NCI-H526 treated with DMSO at 0.1 percent for 48 hours (cell line): ENCODE results near the gene PCBP3.
"Not testable (repeated sequence)": the region's sequence is repeated elsewhere in the genome, so short reads cannot be mapped to it uniquely, and the experiment has no call there.

Experiments
- DNase-seq: peaks from one replicate; lab custom pipeline; 2025; lab: John Stamatoyannopoulos, UW

The PCBP3 gene

DNA sequence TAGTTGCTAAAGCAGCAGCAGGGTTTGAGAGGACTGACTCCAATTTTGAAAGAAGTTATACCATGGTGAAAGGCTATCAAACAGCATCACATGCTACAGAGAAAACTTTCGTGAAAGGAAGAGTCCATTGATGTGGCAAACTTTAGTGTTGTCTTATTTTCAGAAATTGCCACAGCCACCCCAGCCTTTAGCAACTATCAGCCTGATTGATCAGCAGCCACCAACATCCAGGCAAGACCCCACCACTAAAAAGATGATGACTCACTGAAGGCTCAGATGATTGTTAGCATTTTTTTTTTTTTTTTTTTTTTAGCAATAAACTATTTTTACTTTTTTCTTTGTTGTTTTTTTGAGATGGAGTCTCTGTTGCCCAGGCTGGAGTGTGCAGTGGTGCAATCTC is 35.3 kb downstream of the PCBP3 start:
- DNase-seq: not testable (repeated sequence)

GRCh38 chr21:45680215-45680614 is 36.7 kb downstream of the PCBP3 start:
- DNase-seq: no peak

DNA sequence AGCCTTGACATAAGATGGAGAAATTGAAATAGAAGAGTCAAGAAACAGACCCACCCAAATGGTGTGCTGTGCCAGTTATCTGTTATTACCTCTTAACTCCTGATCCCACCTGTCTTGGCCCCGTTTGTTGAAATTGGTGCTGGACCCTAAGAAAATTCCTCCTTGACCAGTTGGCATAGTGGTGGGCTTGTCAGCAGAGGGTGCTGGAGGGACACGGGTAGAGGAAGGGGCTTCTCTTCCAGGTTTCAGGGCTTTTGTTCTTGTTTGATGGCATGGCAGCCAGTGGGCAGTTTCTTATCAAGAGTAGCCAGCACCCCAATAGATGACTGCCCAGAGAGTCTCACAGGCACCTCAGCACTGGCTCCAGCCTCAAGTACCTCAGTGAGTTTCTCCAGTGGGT is 51.6 kb downstream of the PCBP3 start:
- DNase-seq: no peak

GRCh38 chr21:45698493-45699184 is 55.1 kb downstream of the PCBP3 start:
- no peak for DNase-seq

- no peak for DNase-seq
These were observed 55.9 kb downstream of the PCBP3 start for GRCh38 chr21:45699251-45699942.

GRCh38 chr21:45699966-45700365 is 56.4 kb downstream of the PCBP3 start:
- no peak for DNase-seq

- DNase-seq: no peak
These were observed 56.9 kb downstream of the PCBP3 start for GRCh38 chr21:45700461-45700860.

DNA sequence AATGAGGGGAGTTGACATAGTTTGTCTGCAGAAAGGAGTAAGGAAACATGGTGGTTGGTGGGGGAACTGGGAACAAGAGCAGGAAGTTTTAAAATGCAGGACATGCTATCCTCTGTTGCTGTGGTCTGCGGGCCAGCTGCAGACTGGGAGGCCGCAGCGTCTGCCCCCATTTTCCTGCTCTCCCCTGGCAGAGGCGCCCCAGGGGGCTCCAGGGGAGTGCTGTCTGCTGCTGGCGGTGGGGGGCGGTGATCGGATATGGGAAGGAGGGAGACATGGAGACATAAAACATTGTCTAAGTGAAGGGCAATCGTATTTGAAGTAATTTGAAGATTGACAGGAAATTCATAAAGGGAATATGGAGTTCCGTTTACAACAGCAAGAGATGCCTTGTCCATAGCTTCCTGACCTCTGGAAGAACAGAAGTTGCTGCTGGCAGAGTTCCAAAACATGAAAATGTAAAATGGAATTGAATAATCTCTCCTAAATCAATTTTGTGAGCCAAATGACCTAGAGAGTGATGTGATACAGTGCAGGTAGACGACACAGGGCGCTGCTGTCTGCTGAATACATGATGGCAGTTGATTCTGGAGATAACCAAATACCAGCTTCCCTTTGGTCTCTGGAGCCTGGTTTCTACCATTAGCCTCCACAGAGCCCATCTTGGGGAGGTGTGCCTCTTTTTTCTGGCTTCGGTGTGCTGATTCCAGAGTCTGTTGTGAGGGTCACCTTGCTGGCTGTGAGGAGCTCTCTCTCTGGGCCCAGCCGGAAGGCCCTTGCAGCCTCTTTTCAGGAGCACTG is 61.0 kb downstream of the PCBP3 start:
- DNase-seq: no peak

DNA sequence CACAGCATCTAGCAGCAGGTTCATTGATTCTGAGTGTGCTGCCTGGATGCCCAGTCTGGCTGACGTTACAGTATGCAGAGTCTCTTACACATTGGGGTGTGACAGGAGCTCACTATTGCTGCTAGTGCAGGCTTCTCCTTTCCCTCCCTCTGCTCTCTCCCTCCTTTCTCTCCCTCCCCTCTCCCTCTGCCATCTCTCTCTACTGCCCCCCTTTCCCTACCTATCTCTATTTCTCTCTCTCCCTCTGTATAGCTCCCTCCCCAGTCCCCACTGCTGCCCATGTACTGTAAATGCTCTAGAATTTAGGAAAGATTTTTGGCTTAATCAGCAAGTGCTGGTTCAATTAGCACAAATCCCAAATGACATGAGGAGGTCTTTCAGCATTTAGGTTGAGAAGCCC is 62.8 kb downstream of the PCBP3 start:
- DNase-seq: no peak

GRCh38 chr21:45709173-45709572 is 65.6 kb downstream of the PCBP3 start:
- DNase-seq: no peak

DNA sequence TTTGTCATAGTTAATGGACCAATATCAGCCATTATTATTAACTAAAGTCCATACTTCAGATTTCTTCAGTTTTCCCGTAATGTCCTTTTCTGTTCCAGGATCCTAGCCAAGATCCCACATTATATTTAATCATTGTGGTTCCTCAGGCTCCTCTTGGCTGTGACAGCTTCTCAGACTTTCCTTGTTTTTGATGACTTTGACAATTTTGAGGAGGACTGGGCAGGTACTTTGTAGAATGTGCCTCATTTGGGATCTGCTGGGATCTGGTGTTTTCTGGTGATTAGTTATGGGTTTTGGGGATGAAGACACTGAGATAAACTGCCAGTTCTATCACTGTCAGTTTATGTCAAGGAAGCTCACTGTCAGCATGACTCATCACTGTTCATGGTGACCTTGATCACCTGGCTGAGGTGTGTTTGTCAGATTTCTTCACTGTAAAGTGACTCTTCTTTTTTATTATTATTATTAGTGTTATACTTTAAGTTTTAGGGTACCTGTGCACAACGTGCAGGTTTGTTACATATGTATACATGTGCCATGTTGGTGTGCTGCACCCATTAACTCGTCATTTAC is 66.3 kb downstream of the PCBP3 start:
- no peak for DNase-seq

GRCh38 chr21:45710306-45710705 is 66.8 kb downstream of the PCBP3 start:
- DNase-seq: not testable (repeated sequence)

DNA sequence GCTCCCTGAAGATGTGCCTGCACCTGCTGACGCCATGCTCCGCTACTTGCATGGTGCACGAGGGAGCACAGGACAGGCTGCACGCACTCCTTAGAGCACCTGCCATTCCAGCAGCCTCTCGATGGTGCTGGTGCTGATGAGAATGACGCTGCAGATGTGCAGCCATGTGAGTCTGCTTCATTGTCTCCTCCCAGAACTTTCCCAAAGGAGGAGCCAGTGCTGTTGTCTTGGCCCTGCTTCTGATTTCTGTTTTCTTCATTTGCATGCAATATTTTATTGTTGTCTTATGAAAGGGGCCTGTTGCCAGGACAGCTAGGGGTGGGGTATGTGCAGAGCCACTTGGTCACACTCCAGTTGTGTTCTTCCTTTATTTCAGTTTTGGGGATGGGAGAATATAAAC is 70.1 kb downstream of the PCBP3 start:
- DNase-seq: peak; percentile 39

- DNase-seq: no peak
These were observed 71.9 kb downstream of the PCBP3 start for GRCh38 chr21:45715441-45715840.

DNA sequence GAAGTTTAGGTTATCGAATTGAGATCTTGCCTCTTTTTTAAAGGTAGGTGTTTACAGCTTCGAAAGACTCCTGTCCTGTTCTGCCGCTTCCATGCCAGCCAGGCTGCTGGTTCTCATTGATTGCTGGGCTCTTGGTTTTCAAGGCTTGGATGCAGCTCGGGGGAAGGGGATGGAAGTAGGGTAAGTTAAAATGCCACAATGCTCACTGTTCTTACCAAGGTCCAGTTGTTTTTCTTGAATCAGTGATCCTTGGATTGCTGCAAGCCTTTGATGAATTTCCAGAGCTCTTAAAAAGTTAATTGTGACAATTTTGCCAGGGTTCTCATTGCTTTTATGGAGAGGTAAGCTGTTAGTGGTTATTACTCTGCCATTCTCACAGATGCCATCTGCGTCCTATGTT is 74.9 kb downstream of the PCBP3 start:
- DNase-seq: no peak

GRCh38 chr21:45719177-45719802 is 75.8 kb downstream of the PCBP3 start:
- DNase-seq: no peak

- DNase-seq: not testable (repeated sequence)
These were observed 76.7 kb downstream of the PCBP3 start for GRCh38 chr21:45720204-45720603.

DNA sequence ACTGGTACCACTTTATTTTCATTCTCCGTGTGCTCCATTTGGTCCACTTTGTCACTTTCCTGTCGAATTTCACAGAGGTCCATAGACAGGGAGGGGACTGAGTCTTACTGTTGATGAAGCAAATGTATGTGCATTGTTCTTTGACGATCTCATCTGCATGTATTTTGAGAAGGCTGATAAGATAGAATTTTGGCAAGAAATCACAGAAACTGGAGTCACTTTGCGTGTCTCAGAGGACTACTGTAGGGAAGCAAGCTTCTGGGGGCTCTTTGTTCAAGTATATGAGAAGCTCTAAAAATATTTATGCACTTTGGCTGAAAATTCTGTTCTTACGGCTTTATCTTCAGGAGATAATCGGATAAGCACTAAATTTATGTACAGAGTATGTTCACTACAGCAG is 78.1 kb downstream of the PCBP3 start:
- DNase-seq: no peak

DNA sequence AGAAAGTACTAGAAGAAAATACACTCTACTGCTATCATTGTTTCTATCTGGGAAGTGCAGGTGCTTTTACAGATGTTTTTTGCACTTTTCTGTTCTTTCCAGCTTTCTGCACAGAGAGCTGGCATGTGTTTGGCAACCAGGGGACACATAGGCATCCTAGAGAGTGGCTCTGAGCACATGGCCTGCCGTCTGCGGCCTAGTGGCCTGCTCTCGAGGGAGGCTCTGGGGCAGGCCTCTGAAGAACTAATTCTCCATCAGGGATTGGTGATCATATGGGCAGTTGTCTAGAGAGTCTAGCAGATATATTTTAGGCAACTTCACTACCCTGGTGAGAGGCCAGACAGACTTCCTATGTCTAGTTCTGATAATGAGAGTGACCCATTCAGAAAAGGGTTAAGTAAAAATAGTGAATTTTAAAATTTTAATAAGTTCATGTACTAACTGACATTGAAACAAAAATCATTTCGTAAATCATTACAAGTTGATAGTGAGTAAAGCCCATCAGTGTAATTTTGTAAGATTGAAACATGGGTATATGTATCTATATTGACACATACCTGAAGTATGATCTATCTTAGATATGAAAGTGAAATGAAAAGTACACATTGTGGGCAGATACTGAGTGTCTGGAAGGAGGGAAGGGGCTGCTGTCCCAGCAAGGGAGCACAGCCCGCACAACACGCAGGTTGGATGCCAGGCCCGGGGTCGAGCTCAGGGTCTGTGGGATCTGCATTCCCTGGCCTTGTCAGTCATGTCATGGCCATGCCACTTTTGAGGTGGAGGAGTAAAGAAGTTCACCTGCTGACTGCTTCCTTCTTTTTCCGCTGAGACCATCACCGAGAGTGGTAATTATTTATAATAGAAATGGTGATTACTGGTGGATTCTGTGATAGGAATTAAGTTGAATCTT is 79.8 kb downstream of the PCBP3 start:
- DNase-seq: no peak

GRCh38 chr21:45724345-45724961 is 80.9 kb downstream of the PCBP3 start:
- no peak for DNase-seq
